T-helper 9 cell (primary cell): ENCODE measurements around the gene MIX23.

ENCODE experiments used
- DNase-seq: peaks from one replicate; pipeline ENCODE4 v3.0.0-alpha.2; 2020

The MIX23 gene

DNA sequence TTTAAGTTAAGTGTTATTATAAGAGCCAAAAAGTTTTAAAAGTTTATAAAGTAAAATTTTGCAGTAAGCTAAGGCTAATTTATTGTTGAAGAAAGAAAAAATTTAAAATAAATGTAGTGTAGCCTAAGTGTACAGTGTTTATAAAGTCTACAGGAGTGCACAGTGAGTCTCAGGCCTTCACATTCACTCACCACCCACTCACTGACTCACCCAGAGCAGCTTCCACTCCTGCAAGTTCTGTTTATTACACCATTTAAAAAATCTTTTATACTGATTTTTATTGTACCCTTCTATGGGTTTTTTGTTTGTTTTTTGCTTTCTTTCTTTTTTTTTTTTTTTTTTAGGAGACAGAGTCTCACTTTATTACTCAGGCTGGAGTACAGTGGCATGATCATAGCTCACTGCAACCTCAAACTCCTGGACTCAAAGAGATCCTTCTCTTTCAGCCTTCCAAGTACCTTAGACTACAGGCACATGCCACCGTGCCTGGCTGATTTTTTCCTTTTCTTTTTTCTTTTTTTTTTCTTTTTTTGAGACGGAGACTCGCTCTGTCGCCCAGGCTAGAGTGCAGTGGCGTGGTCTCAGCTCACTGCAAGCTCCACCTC is 32.1 kb downstream of the MIX23 start:
- DNase-seq = no peak

DNA sequence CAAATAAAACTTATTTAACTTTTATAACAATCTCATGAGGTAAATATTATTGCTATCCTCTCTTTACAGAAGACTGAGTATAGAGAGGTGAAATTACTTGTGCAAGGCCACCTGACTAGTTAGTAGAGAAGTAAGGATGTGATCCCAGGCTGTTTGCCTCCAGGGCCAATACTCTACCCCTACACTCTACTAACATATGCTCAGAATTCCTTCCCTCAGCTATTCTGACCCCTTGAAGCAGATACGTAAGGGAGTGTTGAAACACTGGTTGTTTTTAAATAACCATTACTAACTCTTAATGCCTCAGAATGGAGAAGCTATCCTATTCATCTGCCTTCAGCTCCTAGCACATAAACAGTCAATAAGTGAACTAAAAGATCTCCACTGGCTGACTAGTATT is 33.9 kb downstream of the MIX23 start:
- DNase-seq = no peak

DNA sequence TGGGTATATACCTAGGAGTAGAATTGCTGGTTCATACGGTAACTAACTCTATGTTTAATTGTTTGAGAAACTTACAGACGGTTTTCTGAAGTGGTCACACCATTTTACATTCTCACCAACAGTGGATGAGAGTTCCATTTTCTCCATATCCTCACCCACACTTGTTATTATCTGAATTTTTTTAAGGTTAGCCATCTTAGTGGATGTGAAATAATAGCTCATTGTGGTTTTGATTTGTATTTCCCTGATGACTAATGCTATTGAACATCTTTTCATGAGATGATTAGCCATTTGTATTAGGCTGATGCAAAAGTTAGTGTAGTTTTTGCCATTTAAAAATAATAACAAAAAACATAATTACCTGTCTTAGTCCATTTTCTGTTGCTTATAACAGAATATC is 39.4 kb downstream of the MIX23 start:
- DNase-seq = no peak

DNA sequence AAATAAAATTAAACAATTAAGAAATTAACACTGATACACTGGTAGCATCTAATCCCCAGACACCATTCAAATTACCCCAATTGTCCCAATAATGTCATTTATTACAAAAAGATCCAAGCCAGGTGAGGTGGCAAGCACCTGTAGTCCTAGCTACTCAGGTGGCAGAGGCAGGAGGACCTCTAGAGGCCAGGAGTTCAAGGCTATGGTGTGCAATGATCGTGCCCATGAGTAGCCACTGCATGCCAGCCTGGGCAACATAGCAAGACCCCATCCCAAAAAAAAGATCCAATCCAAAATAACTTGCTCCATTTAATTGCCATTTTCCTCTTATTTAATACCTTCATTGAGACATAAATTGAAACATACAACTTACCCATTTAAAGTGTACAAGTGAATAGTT is 40.2 kb downstream of the MIX23 start:
- DNase-seq = no peak

DNA sequence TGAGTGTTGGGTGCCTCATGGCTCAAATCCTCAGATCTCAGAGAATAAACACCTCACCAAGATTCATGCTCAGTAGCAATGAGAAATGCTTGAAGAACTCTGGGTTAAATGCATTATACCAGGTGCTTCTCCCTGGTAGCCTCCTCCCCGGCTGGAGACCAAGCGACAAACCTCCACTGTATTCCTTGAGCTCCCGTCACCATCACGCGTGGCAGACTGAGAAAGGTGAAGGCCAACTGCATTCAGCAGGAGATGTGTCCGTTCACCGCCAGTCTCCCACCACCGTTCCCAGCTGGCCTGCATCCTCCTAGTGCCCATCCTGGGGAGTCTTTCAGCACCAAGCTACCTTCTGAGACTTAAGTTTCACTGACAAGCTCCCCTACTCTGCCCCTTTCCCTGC is 50.5 kb downstream of the MIX23 start:
- DNase-seq = no peak

DNA sequence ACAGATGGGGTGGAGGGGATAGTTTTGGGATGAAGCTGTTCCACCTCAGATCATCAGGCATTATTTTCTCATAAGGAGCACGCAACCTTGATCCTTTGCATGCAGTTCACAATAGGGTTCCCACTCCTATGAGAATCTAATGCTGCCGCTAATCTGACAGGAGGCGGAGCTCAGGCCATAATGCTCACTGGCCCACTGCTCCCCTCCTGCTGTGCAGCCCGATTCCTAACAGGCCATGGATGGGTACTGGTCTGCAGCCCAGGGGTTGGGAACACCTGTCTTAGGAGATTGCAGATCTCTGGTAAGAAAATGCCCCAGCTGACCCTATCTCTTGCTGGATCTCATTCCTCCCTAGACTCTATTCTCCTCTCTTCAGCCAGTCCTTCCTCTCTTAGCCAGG is 51.1 kb downstream of the MIX23 start:
- DNase-seq = no peak

DNA sequence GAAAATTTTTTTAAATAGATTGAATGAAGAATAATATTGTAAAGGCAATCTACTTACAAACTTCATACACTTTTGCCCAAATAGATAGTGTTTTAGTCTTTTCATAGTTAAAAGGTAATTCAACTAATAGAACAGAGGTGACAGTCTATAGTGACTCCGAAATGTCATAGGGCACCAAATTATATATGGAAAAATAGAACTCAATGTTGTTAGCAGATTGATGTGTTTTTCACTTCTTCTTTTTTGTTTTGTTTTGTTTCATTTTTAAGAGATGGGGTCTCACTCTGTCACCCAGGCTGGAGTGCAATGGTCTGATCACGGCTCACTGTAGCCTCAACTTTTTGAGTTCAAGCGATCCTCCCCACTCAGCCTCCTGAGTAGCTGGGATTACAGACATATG is 57.3 kb downstream of the MIX23 start:
- DNase-seq = no peak

DNA sequence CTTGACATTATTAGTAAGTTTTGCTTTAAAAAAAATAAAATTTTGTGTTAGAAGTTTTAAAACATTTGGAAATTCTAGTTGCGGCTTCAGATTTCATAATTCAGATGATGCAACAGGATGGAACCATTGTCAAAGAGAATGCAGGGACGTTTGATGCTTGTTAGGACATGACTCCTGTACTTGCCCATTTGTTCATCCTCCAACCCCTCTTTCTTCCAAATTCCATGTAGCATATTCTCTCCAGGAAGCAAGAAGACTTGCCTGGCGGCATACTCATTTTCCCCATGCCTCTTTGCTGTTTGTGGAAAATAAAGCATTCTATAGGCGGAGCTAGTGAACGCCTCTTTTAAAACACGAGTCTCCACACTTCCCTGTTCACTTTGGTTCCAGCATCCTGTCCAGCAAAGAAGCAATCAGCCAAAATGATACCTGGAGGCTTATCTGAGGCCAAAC is 58.1 kb downstream of the MIX23 start, which contains the start of gene CSTA:
Gene CSTA (plus strand): TSS at position 378 of the 453 bp plus-strand sequence. CDS start 45 bp downstream, at position 423.
- DNase-seq = no peak

DNA sequence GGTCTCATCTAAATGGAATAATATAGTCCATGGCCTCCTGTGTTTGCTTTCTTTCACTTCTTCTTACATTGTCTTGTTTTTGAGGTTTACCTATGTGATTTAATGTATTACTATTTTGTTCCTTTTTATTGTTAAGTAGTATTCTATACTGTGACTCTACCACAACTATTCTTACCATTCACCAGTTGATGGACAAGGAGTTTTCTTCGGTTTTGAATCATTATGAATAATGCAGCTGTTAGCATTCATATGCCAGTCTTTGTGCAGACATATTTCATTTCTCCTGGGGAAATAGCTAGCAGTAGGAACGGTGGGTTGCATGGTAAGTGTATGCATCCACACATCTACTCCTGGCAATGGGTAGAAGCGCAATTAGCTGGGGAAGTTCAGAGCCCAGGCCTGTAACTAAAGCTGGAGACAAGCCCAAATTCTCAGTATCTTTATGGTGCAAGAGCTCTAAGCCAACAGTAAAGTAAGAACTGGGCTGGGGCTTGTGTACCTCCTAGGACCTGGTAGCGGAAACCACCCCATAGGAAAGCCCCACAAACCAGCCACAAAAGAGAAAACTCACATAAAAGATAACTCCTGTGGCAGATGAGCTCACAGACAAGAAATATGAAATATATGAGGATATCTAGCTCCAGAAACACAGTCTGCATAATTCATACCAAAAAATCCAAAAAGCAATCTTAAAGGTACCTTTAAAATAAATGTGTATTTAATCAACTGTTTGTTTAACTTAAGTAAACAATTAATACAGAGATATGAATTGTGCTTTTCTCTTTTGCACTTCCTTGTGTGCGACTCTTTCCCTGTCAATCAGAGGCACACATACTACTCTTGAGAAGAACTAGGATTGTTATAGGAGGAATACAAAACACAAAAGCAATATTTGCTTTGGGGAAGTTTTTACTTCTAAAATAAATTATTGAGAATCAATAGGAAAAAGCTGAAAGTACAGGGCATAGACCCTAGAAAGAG is 60.6 kb downstream of the MIX23 start:
- DNase-seq = no peak

DNA sequence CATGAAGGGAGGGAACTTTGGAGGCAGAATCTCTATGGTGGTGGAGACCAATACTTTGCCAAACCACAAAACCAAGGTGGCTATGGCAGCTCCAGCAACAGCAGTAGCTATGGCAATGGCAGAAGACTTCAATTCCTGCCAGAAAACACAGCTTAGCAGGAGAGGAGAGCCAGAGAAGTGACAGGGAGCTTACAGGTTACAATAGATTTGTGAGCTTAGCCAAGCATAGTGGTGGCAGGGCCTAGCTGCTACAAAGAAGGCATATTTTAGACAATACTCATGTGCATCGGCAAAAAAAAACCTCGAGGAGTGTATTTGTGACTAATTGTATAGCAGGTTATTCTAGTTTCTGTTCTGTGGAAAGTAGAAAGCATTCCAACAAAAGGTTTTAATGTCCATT is 64.4 kb downstream of the MIX23 start:
- no peak for DNase-seq

DNA sequence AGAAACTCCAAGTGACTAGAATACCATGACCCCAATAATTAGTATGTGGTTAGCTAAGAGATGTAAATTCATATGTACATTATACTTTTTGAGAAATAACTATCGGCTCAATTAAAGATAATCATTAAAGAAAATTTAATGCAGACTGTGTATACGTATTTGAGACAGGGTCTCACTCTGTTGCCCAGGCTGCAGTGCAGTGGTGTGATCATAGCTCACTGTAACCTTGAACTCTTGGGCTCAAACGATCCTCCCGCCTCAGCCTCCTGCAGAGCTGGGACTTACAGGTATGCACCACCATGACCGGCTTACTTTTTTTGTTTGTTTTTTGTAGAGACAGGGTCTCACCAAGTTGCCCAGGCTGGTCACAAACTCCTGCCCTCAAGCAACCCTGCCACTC is 66.7 kb downstream of the MIX23 start:
- DNase-seq = no peak

DNA sequence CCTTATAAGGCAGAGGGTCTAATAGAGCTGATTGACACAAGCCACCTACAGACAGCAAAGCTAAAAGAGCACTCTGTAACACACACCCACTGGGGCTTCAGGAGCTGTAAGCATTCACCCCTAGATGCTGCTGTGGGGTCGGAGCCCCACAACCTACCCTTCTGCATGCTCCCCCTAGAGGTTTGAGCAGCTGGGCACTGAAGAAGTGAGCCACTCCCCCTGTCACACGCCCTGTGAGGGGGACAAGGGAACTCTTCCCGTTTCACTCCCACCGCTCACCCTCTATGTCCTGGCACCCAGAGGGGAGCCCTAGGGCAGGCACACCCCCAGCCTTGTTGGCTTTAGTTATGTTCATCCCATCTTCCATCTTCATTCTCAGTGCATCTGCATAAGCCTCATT is 67.4 kb downstream of the MIX23 start:
- DNase-seq = no peak

DNA sequence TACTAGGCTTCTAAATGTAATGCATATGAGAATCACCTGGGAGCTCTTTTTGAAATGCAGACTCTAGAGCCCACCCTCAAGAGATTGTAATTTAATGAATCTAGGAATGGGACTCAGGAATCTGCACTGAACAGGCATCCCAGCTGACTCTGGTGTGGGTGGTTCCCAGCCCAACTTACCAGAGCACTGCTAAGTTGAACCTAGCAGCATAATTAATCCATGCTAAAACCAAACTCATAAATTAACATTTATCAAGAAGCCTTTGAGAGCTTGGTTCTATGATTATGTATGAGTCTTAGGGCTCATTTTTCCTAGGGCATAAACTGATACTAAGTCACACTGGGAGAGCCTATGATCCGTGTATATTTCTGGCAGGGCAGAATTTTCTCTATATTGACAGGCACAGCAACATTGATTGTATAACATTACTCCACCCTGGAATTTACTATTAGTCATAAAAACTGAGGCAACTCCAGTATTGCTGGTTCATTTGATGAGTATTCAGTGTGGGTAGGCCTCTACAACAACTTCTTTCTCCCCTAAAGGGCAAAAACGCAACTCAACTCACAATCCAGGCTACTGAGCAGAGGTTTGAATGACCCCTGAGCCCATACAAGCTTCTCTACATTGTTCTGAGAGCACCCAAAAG is 68.7 kb downstream of the MIX23 start:
- DNase-seq = no peak

DNA sequence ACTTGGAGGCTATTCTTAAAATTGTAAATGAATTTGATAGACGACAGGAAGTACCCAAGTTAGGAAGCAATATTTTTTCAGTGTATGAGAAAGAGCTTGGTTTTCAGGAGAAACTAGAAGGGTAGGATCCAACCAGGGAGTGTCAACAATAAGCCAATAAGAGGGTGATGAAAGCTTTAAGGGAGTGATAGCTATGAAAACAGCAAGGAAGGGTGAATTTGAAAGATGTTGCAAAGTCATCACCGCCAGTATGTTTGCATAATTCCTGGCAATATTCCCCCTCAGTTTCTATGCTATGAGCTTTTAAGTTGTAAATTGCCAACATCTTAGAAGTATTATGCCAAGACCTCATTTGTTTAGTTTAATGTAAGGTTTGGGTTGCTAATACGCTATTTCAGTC is 69.8 kb downstream of the MIX23 start:
- no peak for DNase-seq

DNA sequence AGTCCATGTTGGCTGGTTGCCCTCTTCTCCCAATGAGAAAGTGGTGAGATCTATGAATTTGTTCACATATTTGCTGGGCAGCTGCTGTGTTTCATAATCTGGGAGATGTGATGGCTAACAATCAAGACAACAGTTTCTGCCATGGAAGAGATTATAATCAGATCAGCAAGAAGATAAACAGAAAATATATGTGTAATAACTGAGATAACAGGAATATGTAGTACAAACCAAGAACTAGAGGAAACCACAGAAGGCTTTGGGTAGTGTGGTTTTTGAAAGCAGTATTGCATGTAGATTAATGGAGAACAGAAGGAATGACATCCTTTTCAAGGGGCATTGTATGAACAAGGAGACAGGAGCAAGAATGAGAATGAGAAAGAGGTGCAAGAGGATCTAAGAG is 70.2 kb downstream of the MIX23 start:
- no peak for DNase-seq

DNA sequence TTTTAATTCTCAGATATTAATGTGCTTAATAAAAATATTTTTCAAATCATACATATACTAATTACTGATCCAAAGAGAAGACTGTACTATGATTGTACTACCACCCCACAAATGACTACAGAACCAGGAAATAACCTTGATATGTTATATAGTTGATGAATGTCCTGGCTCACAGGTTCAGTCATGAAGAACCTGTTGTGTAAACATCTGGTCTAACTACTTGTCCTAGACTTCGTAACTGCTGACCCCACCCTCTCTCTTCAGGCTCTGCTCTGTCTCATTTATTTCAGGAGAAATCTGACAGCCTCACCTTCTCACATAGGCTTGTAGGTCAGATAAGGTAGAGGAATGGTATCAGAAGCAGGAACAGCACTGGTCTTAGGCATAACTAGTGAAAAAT is 72.7 kb downstream of the MIX23 start:
- DNase-seq = no peak
